H9 (cell line): ENCODE measurements around the gene SLC51A. TPM values are rescaled to one million over a fixed set of nuclear protein-coding genes. Genes with fewer than 3 reads are reported as not detected.

Experiments used
- DNase-seq: peaks from one replicate; pipeline ENCODE4 v3.0.0-alpha.2; 2017
- H2AFZ ChIP-seq: one replicate; pipeline ENCODE4 v1.6.1; 2013; ENCODE audit warnings: mild to moderate bottlenecking, low read length, control low read depth, moderate library complexity
- H2AK5ac ChIP-seq: 2 replicates; pipeline ENCODE4 v1.6.1; 2013; ENCODE audit warnings: low read length, control low read depth, mixed read lengths; ENCODE audit not compliant: insufficient read length
- H2BK120ac ChIP-seq: one replicate; pipeline ENCODE4 v1.6.1; 2013; ENCODE audit warnings: low read depth, mild to moderate bottlenecking, low read length, control low read depth, inconsistent platforms; ENCODE audit not compliant: poor library complexity, severe bottlenecking
- H2BK12ac ChIP-seq: 2 replicates; pipeline ENCODE4 v1.6.1; 2013; ENCODE audit warnings: low read length, control low read depth, mixed read lengths, low read depth; ENCODE audit not compliant: insufficient read length
- H2BK15ac ChIP-seq: 2 replicates; pipeline ENCODE4 v1.6.1; 2013; ENCODE audit warnings: low read depth, low read length, control low read depth
- H2BK20ac ChIP-seq: one replicate; pipeline ENCODE4 v1.6.1; 2013; ENCODE audit warnings: low read depth, mild to moderate bottlenecking, low read length, control low read depth, inconsistent platforms; ENCODE audit not compliant: poor library complexity, severe bottlenecking
- H2BK5ac ChIP-seq: 2 replicates; pipeline ENCODE4 v1.6.1; 2013; ENCODE audit warnings: low read length, control low read depth, mixed read lengths; ENCODE audit not compliant: insufficient read length
- H3K14ac ChIP-seq: 2 replicates; pipeline ENCODE4 v1.6.1; 2013; ENCODE audit warnings: low read length, control low read depth; ENCODE audit not compliant: insufficient read depth
- H3K18ac ChIP-seq: 2 replicates; pipeline ENCODE4 v1.6.1; 2013; ENCODE audit warnings: low read depth, mild to moderate bottlenecking, mixed read lengths, low read length, control low read depth; ENCODE audit not compliant: insufficient read length
- H3K23ac ChIP-seq: 2 replicates; pipeline ENCODE4 v1.6.1; 2013; ENCODE audit warnings: low read length, control low read depth, mixed read lengths, low read depth; ENCODE audit not compliant: insufficient read length
- H3K23me2 ChIP-seq: 2 replicates; pipeline ENCODE4 v1.6.1; 2013; ENCODE audit warnings: low read depth, mild to moderate bottlenecking, mixed read lengths, low read length, control low read depth; ENCODE audit not compliant: insufficient read length, poor library complexity, severe bottlenecking
- H3K27ac ChIP-seq: 2 replicates; pipeline ENCODE4 v1.5.1; 2013; ENCODE audit warnings: low read length, control low read depth, mixed read lengths, low read depth; ENCODE audit not compliant: insufficient read length
- H3K27me3 ChIP-seq: 2 replicates; pipeline ENCODE4 v1.6.1; 2013; ENCODE audit warnings: low read length, control low read depth, inconsistent platforms; ENCODE audit not compliant: insufficient read depth
- H3K4ac ChIP-seq: 2 replicates; pipeline ENCODE4 v1.6.1; 2013; ENCODE audit warnings: low read depth, mild to moderate bottlenecking, control low read depth, inconsistent platforms, low read length, moderate library complexity
- H3K4me1 ChIP-seq: 2 replicates; pipeline ENCODE4 v1.6.1; 2013; ENCODE audit warnings: low read length, control low read depth, inconsistent platforms; ENCODE audit not compliant: insufficient read depth
- H3K4me2 ChIP-seq: 2 replicates; pipeline ENCODE4 v1.6.1; 2013; ENCODE audit warnings: low read length, control low read depth, mixed read lengths; ENCODE audit not compliant: insufficient read length, insufficient read depth
- H3K56ac ChIP-seq: 2 replicates; pipeline ENCODE4 v1.6.1; 2013; ENCODE audit warnings: low read depth, mild to moderate bottlenecking, mixed read lengths, low read length, control low read depth; ENCODE audit not compliant: insufficient read length
- H3K79me1 ChIP-seq: 2 replicates; pipeline ENCODE4 v1.6.1; 2013; ENCODE audit warnings: low read depth, mild to moderate bottlenecking, moderate library complexity, low read length, control low read depth, inconsistent platforms; ENCODE audit not compliant: insufficient read depth, poor library complexity, severe bottlenecking
- H3K79me2 ChIP-seq: 2 replicates; pipeline ENCODE4 v1.6.1; 2013; ENCODE audit warnings: low read length, control low read depth, inconsistent platforms; ENCODE audit not compliant: insufficient read depth
- H3K9ac ChIP-seq: 2 replicates; pipeline ENCODE4 v1.6.1; 2013; ENCODE audit warnings: low read length, control low read depth, mixed read lengths; ENCODE audit not compliant: insufficient read length; ENCODE audit errors: extremely low read depth
- H3K9me3 ChIP-seq: one replicate; pipeline ENCODE4 v1.6.1; 2013; ENCODE audit warnings: low read depth, low read length, inconsistent platforms; ENCODE audit not compliant: control insufficient read depth
- H3T11ph ChIP-seq: one replicate; pipeline ENCODE4 v1.6.1; 2013; ENCODE audit warnings: mild to moderate bottlenecking, low read length, control low read depth, inconsistent platforms
- H4K20me1 ChIP-seq: one replicate; pipeline ENCODE4 v1.6.1; 2013; ENCODE audit not compliant: control insufficient read depth, insufficient read length, insufficient read depth
- H4K5ac ChIP-seq: 2 replicates; pipeline ENCODE4 v1.6.1; 2013; ENCODE audit warnings: low read depth, mild to moderate bottlenecking, mixed read lengths, low read length, control low read depth; ENCODE audit not compliant: insufficient read length
- H4K8ac ChIP-seq: replicated peaks from 2 replicates; pipeline ENCODE4 v1.6.1; 2013; ENCODE audit warnings: low read length, control low read depth, mixed read lengths, low read depth; ENCODE audit not compliant: insufficient read length
- H4K91ac ChIP-seq: 2 replicates; pipeline ENCODE4 v1.6.1; 2013; ENCODE audit warnings: low read depth, mild to moderate bottlenecking, moderate library complexity, mixed read lengths, low read length, control low read depth; ENCODE audit not compliant: insufficient read length
- H3K27ac Mint-ChIP-seq, 3 experiments: 2 replicates in 2 of 3; 3 replicates in 1 of 3; pipeline ENCODE4 v1.8.0; 2020 to 2021; ENCODE audit warnings: mixed read lengths in 3 of 3, mild to moderate bottlenecking in 1 of 3, moderate library complexity in 1 of 3
- H3K27me3 Mint-ChIP-seq: 2 replicates; pipeline ENCODE4 v1.8.0; 2021; ENCODE audit warnings: low read depth, mild to moderate bottlenecking, moderate library complexity, mixed read lengths
- H3K36me3 Mint-ChIP-seq, 3 experiments: 2 replicates in 2 of 3; 3 replicates in 1 of 3; pipeline ENCODE4 v1.8.0; 2020 to 2021; ENCODE audit warnings: low read depth in 3 of 3, mixed read lengths in 3 of 3; ENCODE audit not compliant: insufficient read depth in 1 of 3
- H3K4me1 Mint-ChIP-seq, 2 experiments: 2 replicates each; pipeline ENCODE4 v1.8.0; 2020; ENCODE audit warnings: mixed read lengths in 2 of 2
- H3K4me3 Mint-ChIP-seq, 2 experiments: 2 replicates in 1 of 2; 3 replicates in 1 of 2; pipeline ENCODE4 v1.8.0; 2020 to 2021; ENCODE audit warnings: mild to moderate bottlenecking in 2 of 2, mixed read lengths in 2 of 2, moderate library complexity in 1 of 2
- H3K9me3 Mint-ChIP-seq, 2 experiments: 2 replicates in 1 of 2; 3 replicates in 1 of 2; pipeline ENCODE4 v1.8.0; 2020; ENCODE audit warnings: mild to moderate bottlenecking in 2 of 2, mixed read lengths in 2 of 2, moderate library complexity in 1 of 2
- CTCF ChIP-seq: fragments of 200-600 bp; sonication (generic); conservative IDR thresholded peaks from 3 replicates; pipeline ENCODE4 v1.8.0; 2021; ENCODE audit warnings: antibody characterized with exemption, mild to moderate bottlenecking
- WGBS: extraction: QIAGEN DNeasy Blood & Tissue Kit; methylation state at CpG from one replicate; pipeline ENCODE4 v1.1.7; 2013; ENCODE audit warnings: missing lambda C conversion rate, low lambda C conversion rate, mixed read lengths; ENCODE audit not compliant: insufficient read length; ENCODE audit errors: extremely low coverage; 5-methylcytosine and 5-hydroxymethylcytosine counted together
- total RNA-seq: library from RNA; stranded (reverse); gene quantifications from 2 replicates; pipeline ENCODE4 v1.2.1, GENCODE V29; 2021

SLC51A gene
- total RNA-seq, 1 experiment from 2014 or later = 5.6 TPM

- no peaks in the 10 kb centered on the region for H3K27me3 ChIP-seq
- no peaks in the 10 kb centered on the region; the same call in 1 of the 2 replicates for H3K79me2 ChIP-seq
- Mint-ChIP-seq H3K27ac (no peak overlapping the region; a peak in 1 of 7 replicates), H3K4me3 (no peak overlapping the region), H3K36me3 (peaks cover 14 to 30% (median 19%) of the 10 kb centered on the region in 3 experiments; a peak in 6 of 7 replicates), H3K4me1 (peaks cover 4 to 8% of the 10 kb centered on the region in 2 experiments; a peak in 3 of 4 replicates), H3K27me3 (no peaks in the 10 kb centered on the region), H3K9me3 (peaks cover 8 to 9% of the 10 kb centered on the region in 2 experiments; a peak in 4 of 5 replicates)
- no peak overlapping the region for H2BK5ac ChIP-seq
- no peak overlapping the region for H3K4me2 ChIP-seq
- no peak overlapping the region for H2BK12ac ChIP-seq
- no peak overlapping the region for H3T11ph ChIP-seq
- no peak overlapping the region for H2BK15ac ChIP-seq
- H2AFZ ChIP-seq = no peak overlapping the region
- no peak for DNase-seq
- H3K9ac ChIP-seq = no peak overlapping the region
- H3K4me1 ChIP-seq = peaks cover 3% of the 10 kb centered on the region; the same call in 1 of the 2 replicates
- WGBS = no CpG with 5 or more reads among the region's 5 CpGs
- no peak overlapping the region for H3K4ac ChIP-seq
- no peak overlapping the region for H2AK5ac ChIP-seq
- H4K91ac ChIP-seq = no peak overlapping the region
- no peak overlapping the region for H3K14ac ChIP-seq
- H2BK120ac ChIP-seq = no peak overlapping the region
- peaks cover 3% of the 10 kb centered on the region for H3K79me1 ChIP-seq
- peaks cover 6% of the 10 kb centered on the region for H3K9me3 ChIP-seq
- H2BK20ac ChIP-seq = no peak overlapping the region
- H3K56ac ChIP-seq = no peak overlapping the region
- no peak overlapping the region for H3K27ac ChIP-seq
- TF ChIP-seq CTCF = no peak
- H4K5ac ChIP-seq = no peak overlapping the region
- H3K18ac ChIP-seq = no peak overlapping the region
- H4K8ac ChIP-seq = no peak overlapping the region
- no peak overlapping the region for H3K23ac ChIP-seq
- H3K23me2 ChIP-seq = no peaks in the 10 kb centered on the region
- H4K20me1 ChIP-seq = no peaks in the 10 kb centered on the region
Observed at GRCh38 chr3:196274585-196274984, 58.3 kb downstream of the SLC51A start.
